GM18519 (cell line): Measurements from ENCODE around the gene INSL3.
"Not testable (repeated sequence)": the region's sequence is repeated elsewhere in the genome, so short reads cannot be mapped to it uniquely, and the experiment has no call there.

ENCODE experiments used
- ATAC-seq: cut with Tn5 transposase; IDR thresholded peaks from one replicate; pipeline ENCODE4 v1.9.1; 2021; ENCODE audit warnings: mild to moderate bottlenecking, moderate library complexity; ENCODE audit not compliant: unreplicated experiment, low FRiP score

INSL3 gene

GRCh38 chr19:17790059-17790780 is 31.1 kb downstream of the INSL3 start:
- ATAC-seq, result no peak

DNA sequence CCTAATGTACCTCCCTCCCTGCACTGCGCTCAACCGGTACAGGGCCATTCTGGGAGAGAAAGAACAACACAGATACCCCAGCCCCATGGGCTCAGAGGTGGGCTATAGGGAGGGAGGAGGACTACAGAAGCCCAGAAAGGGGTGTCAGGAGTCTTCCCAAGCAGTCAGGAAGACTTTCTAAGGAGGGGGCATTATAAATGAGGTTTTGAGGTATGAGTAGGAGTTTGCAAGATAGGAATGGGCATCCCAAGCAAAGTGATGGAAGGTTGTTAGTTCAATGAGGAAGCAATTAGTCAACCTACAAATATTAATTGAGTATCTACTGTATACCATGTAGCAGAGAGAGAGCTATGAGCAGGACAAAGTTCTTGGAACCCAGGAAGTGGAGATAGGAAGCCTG is 32.7 kb downstream of the INSL3 start:
- ATAC-seq, result no peak

DNA sequence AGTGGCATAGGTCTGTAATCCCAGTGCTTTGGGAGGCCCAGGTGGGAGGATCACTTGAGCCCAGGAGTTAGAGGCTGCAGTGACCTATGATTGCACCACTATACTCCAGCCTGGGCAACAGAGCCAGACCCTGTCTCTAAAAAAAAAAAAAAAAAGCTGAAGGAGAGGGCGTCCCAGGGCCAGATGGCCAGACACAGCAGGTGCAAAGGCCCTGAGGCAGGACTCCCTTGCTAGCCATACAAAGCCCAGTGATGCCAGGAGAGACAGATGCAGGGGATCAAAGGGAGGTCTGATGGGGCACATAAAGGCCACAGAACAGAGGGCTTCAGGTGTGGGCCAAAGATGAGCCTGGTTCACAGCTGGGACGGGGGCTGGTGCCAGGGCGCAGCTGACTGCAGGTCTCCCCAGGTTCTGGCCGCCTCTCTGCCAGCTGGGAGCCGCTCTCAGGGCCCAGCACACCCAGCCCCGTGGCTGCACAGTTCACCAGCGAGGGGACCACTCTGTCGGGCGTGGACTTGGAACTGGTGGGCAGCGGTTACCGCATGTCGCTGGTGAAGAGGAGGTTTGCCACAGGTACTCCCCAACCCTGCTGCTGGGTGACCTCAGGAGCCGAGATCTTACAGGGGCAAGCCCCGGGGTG is 33.9 kb downstream of the INSL3 start:
- ATAC-seq, result no peak

DNA sequence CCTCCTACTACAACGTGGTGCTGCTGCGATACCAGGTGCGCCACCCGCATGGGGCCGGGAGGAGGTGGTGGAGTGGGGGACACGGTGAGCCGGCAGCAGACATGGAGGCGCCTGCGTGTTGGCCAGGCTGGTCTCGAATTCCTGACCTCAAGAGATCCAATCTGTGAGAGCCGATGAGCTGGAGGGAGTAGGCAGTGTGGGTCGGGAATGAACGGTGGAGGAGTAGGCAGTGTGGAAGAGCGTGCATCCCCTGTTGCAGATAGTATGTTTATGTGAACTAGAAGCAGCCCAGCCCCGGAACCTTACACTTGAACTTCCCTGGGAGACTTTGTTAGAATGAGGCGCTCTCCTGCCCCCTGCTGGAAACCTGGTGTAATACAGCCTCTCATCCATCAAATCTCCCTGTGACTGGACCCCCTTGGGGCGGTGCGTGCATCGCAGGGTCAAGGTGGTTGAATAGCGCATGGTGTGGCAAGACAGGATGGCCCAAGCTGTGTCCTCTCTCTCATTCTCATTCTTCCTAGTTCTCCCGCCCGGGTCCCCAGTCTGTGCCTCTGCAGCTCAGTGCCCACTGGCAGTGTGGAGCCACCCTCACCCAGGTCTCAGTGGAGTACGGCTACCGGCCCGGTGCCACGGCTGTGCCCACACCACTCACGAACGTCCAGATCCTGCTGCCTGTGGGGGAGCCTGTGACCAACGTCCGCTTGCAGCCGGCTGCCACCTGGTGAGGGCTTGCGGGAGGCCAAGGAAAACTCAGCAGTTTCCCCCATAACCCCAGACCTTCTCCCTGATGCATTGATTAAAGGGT is 36.9 kb downstream of the INSL3 start:
- ATAC-seq, result no peak

DNA sequence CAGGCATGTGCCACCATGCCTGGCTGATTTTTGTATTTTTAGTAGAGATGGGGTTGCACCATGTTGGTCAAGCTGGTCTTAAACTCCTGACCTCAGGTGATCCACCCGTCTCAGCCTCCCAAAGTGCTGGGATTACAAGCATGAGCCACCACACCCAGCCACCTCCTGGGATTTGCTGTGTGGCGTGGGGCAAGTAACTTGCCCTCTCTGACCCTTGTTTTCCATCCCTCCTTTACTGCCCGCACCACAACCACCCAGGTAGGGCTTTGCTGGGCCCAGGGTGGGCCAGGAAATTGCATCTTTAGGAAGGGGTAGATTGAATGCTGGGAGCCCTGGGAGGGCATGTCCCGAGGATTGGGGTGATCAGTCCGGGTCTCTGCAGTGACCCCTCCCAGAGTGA is 37.6 kb downstream of the INSL3 start:
- not testable (repeated sequence) for ATAC-seq

GRCh38 chr19:17780781-17781180 is 40.5 kb downstream of the INSL3 start:
- ATAC-seq, result no peak

DNA sequence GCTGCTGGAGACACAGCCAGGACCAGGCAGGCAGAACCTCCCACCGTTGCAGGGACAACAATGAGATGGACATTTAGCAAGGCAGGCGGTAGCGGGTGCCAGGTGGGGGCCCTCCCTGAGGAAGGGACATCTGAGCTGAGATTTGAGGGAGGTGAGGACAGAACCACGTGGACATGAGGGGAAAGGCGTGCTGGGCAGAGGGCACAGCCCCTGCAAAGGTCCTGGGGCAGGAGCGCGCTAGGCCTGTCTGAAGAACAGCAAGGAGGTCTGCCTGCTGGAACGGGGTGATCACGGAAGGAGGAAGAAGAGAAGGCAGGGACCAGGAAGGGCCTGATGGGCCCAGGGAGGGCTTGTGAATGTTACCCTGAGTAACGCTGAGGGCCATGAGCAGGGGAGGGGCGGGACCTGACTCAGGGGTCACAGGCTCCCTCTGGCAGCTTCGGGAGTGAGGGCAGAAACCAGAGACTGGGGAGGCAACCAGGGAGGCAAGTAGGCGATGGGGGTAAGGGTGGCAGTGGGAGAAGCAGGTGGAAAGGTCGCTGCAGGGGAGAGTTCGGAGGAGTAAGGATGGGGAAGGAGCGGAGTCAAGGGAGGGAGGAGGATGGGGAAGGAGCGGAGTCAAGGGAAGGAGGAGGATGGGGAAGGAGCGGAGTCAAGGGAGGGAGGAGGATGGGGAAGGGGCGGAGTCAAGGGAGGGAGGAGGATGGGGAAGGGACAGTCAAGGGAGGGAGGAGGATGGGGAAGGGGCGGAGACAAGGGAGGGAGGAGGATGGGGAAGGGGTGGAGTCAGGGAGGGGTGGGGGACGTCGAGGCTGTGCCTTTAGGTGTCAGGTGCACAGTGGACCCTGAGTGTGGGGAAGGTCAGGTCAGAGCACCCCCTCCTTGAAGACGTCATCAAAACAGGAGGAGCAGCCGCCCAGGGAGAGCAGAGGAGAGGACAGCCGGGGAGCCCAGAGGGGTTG is 42.1 kb downstream of the INSL3 start:
- no peak for ATAC-seq

DNA sequence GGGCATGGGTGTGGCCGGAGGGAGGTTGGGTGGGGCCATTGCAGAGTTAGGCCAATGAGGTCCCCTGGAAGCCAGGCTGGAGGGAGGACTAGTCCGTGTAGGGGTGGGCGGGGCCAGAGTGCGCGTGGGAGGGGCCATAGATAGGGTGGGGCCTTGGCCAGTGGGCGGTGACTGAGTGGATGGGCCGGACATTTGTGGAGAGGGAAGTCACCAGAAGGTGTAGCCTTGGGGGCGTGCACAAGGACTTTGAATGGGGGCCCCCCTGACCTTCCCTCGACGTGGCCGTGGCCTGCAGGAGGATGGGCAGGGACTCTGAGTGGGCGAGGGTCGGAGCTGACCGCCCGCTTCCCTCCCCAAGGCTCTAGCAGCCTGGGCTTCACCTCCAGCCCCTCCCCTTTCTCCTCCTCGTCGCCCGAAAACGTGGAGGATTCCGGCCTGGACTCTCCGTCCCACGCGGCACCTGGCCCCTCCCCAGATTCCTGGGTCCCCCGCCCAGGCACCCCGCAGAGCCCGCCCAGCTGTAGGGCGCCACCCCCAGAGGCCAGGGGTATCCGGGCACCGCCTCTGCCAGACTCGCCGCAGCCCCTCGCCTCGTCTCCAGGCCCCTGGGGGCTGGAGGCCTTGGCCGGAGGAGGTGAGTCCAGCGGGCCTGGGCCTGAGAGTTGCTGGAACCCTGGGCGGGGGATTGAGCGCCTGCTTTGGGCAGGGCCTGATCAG is 42.9 kb downstream of the INSL3 start:
- ATAC-seq, result no peak

GRCh38 chr19:17777840-17778239 is 43.5 kb downstream of the INSL3 start:
- not testable (repeated sequence) for ATAC-seq

DNA sequence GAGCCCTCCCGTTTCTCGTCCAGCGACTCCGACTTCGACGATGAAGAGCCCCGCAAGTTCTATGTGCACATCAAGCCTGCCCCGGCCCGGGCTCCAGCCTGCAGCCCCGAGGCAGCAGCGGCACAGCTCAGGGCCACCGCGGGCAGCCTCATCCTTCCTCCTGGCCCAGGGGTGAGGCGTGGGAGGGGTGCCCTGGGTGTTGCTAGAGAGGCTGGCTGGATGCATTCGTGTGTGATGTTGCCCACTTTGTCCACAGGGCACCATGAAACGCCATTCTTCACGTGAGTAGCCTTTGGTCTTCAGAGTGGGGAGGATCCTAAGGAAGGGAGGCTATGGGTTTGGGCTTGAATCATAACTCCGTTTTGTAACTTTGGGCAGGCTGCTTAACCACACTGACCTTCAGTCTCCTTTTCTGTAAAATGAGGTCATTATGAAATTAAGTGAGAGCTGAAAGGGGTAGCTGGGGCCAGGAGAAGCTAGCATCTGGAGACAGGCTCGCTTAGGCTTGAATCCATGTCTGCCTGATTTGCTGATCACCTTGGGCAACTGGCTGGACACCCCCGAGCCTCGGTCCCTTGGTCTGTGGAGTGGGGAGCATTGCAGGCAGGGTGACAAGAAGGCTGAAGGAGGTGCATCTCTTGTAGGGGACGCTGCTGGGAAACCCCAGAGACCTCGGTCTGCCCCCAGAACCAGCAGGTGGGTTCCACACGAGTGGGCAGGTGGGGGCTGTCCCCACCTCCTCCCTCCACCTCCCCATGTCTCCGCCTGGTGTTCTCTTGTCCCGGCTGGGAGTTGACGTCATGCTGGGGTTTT is 45.1 kb downstream of the INSL3 start:
- ATAC-seq, result peak; percentile 41

- ATAC-seq, result no peak
Observed at GRCh38 chr19:17775245-17775927, 45.9 kb downstream of the INSL3 start.

GRCh38 chr19:17772172-17772571 is 49.1 kb downstream of the INSL3 start:
- no peak for ATAC-seq

DNA sequence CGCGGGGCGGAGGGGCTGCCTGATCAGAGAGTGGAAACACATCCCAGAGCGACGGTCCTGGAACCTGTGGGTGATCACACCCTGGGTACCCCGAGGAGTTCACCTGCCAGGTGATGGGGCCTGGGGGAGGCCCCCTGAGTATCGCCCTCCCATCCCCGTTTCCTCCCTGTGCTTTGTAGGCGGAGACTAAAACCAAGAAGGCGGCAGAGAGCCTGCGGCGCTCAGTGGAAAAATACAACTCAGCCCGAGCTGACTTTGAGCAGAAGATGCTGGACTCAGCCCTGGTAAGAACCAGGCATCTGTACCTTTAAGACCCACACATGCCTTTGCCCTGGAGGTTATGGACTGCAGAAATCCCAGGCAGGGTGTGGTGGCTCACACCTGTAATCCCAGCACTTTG is 50.7 kb downstream of the INSL3 start:
- ATAC-seq, result no peak

- no peak for ATAC-seq
Observed at GRCh38 chr19:17767559-17767958, 53.8 kb downstream of the INSL3 start.

DNA sequence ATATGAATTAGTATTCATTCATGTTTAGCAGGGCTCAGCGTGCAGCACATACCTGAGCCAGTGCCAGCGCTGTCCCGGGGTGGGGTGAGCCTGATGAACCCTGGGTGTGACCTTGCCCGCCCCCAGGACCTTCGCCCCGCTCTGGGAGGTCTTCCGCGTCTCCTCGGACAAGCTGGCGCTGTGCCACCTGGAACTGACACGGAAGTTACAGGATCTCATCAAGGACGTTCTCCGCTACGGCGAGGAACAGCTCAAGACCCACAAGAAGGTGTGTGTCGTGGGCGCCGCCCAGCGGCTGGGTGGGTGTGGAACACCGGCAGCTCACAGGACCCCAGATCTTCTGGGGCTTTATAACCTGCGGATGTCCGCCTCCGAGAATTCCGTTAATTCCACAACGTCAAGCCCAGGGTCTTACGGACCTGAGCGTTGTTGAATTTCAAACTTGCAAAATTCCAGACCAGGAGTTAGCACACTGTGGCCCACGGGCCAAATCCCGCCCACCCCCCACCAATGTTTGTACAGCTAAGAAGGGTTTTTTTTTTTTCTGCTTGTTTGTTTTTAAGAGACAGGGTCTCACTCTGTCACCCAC is 54.7 kb downstream of the INSL3 start:
- ATAC-seq, result no peak
